ENCODE data around the gene TMEM120B.
"Not testable (repeated sequence)": the region's sequence is repeated elsewhere in the genome, so short reads cannot be mapped to it uniquely, and the experiment has no call there.

Gene TMEM120B

DNA sequence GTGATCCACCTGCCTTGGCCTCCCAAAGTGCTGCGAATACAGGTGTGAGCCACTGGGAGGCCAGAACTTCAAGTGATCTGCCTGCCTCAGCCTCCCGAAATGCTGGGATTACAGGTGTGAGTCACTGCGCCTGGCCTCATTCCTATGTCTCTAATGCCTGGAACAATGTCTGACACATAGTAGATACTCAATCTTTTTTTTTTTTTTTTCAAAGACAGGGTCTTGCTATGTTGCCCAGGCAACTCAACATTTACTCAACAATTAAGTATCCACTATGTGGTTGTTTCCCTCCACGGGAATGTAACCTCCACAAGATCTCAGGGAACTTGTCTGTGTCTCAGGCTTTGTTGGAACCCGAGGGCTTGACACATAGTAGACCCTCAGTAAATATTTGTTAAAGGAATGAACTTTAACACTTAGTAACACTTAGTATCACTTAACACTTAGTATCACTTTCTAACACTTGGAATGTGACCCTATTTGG lies 3.0 kb upstream of the TMEM120B start:
- DNase-seq = no peak

DNA sequence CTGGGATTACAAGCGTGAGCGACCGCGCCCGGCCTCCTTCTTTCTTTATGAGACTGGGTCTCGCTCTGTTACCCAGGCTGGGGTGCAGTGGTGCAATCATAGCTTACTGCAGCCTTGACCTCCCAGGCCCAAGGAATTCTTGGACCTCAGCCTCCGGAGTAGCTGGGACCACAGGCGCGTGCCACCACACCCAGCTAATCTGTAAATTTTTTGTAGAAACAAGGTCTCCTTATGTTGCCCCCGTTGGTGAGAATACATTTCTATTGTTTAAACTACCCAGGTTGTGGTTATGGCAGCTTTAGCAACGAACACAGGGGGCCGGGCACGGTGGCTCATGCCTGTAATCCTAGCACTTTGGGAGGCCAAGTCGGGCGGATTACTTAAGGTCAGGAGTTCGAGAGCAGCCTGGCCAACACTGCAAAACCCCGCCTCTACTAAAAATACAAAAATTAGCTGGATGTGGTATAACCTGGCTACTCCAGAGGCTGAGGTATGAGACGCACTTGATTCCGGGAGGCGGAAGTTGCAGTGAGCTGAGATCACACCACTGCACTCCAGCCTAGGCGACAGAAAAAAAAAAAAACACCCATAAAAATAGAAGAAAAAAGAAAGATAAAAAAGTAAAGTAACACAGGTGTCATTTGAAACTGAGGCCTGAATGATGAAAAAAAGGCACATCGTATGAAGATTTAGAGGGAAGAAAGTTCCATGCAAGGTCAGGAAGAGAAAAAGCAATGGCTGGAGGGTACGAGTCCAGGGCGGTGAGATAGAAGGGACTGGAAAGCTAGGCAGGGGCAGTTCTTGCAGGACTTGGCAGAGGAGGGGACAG lies 977 bp upstream of the TMEM120B start:
- DNase-seq = no peak

DNA sequence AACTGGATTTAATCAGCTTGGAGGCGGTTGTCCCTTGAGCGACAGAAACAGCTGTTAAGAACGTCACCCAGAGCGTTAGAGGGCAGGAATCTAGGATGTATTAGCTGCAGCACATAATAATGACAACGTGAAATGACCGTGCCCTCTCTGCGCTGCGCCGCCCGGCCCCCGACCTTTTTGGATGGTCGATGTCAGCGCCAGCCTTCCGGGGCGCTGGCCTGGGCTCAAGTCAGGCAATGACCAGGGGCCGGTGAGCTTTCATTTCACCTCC lies 427 bp upstream of the TMEM120B start:
- DNase-seq = peak; percentile 43

DNA sequence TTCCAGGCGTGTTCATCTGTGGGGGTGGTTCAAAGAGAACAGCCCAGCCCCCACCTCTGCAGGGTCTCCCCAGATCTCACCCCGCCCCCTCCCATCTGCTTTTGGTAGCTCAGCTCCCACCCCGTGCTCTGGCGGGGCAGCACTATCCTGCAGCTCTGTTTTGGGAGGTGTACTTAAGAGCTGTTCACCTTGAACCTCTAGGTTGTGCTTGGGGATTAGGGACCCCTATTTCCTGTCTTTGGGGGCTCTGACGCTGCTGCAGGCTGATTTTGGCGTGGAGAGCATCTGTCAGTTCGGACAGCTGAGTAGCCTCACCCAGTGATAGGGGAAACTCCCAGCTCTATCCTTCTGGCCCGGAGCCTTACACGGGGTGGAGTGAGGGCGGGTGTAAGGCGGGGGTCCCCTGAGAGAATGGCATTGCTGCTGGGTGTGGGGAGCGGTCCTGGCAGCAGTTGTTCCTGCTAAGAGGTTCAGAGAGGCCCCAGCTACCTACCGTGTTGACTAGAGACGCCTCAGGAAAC lies 765 bp downstream of the TMEM120B start:
- DNase-seq = no peak

DNA sequence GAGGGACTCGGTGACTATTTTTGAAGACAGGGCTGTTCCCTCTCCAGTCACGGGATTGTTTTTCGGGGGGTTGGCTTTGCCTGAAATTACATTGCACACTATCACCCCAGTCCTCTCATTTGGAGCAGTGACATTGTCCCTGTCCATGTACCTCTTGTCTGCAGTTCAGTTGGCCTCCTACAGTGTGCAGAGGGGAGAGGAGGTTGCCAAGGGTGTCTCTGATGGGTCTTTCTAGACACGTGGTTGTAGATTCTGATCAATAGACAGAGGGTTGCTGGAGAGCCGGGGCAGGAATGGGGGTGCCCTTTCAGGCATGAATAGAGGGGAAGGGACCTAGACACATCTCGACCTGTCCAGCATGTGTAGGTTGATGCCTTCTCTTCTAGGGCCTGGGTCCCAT lies 1.2 kb downstream of the TMEM120B start:
- peak; percentile 8 for DNase-seq

DNA sequence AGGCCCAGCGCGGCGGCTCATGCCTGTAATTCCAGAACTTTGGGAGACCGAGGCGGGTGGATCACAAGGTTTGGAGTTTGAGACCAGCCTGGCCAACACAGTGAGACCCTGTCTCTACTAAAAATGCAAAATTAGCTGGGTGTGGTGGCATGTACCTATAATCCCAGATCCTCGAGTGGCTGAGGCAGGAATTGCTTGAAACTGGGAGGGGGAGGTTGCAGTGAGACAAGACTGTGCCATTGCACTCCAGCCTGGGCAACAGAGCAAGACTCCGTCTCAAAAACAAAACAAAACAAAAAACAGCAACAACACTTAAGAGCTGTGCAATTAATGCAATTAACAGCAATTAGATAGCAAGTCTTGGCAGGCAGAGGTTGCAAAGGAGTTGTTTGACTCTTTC lies 2.5 kb downstream of the TMEM120B start:
- not testable (repeated sequence) for DNase-seq

DNA sequence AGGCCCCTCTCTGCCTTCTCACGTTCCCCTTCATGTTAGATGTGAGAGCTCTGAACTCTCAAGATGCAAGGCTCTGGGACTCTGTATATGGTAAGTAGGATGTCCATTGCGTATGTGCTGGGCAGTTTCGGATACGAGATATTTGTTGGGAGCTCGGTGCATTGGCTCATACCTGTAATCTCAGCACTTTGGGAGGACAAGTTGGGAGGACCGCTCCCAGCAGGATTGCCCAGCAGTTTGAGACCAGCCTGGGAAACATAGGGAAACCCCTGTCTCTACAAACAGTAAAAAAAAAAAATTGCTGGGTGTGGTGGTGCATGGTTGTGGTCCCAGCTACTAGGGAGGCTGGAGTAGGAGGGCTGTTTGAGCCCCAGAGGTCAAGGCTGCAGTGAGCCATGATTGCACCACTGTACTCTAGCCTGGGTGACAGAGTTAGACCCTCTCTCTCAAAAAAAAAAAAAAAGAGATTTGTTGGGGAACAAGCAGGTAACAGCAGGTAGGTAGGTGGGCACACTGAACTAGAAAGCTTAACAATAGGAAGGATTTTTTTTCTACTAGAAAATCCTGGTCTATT lies 3.4 kb downstream of the TMEM120B start:
- no peak for DNase-seq

DNA sequence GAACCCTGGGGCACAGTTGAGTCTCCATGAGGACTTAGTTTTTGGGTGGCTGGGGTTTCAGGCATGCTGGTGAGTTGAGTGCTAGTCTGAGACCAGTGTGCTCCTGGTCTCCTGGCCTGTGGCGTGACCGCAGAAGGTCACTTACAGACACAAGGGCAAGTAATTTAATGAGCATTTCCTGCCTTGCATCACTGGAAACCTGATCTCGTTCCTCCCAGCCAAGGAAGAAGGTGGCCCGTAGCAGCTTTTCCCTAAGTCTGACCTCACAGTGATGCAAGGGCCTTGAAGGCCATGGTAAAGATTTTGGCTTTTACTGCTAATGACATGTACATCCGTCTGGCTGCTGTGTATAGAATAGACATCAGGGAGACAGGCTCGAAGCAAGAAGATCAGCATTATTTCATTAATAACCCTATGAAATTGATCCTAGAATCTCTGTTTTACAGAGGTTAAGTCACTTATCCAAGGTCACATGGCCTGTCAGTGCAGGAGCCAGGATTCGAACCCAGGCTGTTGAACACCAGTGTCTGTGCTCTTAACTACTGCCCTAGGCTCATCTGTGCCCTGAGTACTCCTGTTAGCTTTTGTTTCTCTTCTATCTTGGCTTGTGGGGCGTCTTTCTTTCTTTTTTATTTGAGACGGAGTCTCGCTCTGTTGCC lies 4.6 kb downstream of the TMEM120B start:
- DNase-seq = no peak

DNA sequence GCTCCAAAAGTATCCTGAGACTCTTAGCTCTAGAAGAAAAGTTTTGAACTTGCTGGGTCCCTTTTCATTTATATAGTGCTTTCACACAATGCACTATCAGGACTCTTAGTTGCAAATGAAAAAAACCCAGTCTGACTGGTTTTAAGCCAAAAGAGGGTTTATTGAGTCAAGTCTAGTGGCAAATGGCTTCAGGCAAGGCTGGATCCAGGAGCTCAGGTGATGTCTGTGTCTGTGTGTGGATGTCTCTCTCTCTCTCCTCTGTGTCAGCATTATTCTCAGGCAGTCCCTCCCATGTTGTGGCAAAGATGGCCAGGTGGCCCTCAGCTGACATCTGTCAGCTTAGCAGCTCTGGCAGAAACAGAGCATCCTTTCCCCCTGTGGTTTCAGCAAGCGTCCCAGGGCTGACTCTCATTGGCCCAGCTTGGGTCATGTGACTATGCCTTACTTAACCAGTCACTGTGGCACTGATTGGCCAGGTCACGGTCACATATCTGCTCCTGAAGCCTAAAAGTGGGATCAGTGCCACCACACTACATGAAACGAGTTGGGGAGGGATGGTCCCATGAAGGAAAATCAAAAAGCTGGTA lies 6.2 kb downstream of the TMEM120B start:
- no peak for DNase-seq

DNA sequence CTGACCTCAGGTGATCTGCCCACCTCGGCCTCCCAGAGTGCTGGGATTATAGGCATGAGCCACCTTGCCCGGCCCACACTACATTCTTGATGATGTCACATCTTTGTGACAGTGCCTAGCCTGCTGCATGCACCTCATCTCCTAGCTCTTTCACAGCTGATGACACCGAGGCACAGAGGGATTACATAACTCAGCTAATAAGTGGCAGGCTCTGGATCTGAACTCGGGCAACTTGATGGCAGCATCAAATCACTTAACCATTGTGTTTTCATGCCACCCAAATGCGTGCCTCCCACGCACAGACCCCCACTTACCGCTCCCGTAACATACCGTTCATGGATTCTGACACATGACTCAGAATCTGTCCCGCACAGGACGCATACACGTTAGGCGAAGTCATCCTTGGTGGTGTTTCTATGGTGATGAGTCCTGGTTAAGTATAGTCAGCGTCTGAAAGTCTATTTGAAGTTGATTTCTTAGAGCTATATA lies 7.4 kb downstream of the TMEM120B start:
- no peak for DNase-seq

DNA sequence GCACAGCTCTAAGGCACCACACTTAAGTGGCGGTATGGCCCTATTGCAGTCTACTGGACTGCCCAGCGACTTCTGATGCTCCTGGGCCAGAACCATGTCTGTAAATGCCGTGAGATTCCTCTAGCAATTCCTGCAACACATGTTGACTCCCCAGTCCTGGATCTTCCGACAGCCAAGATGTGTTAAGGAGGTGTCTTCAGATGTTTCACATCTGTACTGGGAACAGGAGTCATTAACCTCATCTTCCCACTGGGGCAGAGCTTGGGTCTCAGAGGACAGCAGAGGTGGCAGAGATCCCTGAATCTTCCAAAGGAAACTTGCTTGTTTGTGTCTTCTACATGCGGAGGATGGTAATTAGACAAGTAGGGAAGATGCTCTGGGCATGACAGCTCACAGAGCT lies 8.2 kb downstream of the TMEM120B start:
- DNase-seq = no peak

DNA sequence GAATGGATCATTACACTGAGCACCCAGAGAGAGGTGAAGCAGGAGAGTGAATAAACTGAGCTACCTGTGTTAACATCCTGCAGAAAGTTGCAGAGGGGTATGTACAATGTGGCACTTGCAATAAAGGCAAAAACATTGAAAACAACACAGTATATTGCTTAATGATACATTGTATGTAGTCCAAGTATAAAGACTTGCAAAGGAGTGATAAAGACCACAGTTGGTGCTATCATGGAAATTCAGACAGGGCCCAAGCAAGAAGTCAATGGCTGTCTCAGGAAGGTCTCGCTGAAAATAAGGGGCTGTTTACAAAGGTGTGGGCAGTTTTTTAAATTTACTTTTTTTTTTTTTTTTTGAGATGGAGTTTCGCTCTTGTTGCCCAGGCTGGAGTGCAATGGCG lies 10.0 kb downstream of the TMEM120B start:
- no peak for DNase-seq

DNA sequence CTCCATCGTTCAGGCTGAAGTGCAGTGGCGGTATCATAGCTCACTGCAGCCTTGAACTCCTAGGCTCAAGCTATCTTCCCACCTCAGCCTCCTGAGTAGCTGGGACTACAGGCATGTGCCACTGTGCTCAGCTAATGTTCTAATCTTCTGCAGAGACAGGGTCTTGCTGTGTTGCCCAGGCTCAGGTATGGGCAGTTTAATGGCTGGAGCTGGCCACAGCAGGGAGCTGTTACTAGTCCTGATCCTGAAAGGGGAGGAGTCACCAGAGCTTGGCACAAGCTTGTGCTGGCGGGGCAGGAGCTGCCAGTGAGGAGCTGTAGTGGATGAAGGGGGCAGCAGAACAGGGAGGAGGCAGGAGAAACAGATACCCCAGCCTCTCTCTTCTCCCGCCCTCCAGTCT lies 10.6 kb downstream of the TMEM120B start:
- DNase-seq = no peak

DNA sequence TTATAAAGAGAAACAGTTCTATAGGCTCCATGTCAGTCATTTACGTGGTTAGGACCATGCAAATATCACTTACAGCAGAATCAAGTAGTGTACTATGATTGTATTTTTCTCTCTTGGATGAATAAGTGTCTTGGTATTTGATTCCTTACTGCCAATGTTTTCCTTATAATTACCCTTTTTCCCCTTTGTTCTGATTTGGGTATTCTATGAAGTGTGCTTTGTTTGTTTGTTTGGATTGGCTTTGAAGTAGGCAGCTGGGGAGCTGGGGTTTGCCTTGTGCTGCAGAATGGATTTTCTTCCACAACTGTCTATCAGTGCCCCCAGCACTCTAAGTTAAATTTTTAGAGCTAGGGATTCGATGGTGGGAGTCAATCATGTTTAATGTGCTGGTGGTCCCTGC lies 12.4 kb downstream of the TMEM120B start:
- no peak for DNase-seq

DNA sequence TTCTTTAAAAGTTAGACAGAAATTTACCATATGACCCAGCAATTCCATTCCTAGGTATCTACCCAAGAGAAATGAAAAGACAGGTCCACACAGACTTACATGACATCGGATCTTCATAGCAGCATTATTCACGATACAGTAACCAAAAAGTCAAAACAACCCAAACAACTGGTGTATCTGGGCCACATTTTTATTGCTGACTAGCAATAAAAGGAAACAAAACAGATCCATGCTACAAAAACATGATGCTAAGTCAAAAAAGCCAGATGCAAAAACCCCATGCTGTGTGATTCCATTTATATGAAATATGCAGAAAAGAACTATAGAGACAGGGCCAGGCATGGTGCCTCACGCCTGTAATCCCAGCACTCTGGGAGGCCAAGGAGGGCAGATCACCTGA lies 12.9 kb downstream of the TMEM120B start:
- DNase-seq = no peak

DNA sequence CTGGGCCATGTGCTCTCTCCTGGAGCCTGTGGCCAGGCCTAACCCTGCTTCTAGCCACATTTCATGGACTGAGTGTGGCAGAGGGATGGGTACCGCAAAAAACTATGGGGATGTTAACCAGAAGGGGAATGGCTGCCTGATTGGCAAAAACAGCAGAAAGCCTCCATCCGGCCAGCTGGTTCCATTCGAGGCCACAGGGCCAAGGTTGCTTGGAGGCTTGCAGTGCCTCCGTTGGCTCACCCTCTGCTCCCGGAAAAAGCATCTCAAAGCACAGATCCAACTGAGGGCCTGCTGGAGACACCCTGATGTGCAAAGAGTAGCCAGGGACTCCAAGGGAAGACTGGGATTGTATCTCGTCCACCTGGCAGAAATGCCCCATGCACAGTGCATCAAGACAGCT lies 16.5 kb downstream of the TMEM120B start:
- DNase-seq = no peak

DNA sequence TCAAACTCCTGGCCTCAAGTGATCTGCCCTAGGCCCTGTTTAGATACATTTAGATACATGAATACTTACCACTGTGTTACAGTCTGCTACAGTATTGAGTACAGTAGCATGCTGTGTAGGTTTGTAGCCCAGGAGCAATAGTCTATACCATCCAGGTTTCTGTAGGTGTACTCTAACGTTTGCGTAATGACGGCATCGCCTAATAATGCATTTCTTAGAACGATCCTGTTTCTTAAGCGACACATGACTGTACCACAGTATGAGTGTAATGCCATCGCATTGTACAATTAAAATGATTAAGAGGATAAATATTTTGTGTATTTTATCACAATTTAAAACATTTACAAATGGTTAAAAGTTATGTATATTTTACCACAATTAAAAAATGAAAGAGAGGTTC lies 18.9 kb downstream of the TMEM120B start:
- DNase-seq = no peak

DNA sequence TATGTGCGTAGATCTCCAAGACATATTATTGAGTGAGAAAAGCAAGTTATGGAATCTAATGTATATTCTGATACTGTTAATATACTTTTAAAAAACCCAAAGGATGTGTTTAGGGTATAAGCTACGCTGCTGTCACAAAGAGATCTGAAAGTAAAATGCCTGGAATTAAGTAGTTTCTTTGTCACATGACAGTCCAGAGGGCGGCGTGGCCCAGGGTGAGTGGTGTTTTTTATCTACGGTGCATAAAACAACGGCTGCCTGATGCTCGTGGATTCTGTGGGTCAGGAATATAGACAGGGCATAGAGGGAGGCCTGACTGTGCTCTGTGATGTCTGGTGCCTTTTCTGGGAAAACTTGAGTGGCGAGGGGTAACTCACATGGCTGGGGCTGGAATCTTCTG lies 21.3 kb downstream of the TMEM120B start:
- DNase-seq = no peak

DNA sequence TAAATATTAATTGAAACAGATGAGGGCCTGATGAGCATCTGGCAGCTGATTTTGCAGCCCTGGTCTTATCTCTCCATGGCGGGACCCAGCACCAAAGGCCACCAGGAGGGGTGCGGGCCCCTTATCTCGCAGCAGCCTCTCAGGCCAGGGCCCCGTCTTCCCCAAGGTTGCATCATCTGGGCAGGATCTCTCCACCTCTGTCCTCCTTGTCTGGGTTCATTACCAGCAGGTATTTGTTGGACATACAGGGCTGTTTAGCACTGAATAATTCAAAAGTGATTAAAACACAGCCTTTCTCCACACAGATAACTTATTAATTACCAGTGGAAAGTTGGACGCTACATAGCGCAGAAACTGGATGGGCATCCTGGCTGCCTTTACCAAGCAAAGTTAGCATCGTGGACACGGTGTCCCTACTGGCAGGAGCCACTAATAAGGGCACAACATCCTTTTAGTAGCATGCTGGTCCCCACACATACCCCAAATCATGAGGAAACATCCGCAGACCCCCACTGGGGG lies 25.8 kb downstream of the TMEM120B start:
- DNase-seq = no peak

DNA sequence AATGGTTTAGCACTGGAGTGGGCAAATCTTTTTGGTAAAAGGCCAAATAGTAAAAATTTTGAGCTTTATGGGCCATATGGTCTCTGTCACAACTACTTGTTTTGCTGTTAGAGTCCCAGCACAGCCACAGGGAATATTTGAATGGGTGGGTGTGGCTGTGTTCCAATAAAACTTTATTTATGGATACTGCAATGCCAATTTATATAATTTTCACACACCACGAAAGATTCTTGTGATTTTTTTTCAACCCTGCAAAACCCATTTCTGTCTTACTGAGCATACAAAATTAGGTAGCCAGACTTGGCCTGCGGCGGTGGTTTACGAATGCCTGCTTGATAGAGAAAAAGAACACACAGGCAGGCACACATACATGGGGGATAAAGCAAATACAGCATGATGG lies 28.3 kb downstream of the TMEM120B start:
- no peak for DNase-seq

DNA sequence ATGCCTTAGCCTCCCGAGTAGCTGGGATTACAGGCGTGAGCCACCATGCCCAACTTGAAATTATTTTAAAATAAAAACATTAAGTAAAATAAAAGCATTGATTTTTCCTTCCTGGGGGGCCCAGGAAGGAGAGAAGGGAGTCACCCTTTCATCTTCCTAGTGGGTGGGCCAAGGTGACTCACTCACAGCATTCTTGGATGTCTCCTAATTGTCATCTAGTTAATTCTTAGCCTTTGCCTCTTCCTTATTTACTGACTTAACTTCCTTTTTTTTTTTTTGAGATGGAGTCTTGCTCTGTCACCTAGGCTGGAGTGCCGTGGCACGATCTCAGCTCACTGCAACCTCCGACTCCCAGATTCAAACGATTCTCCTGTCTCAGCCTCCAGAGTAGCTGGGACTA lies 29.2 kb downstream of the TMEM120B start:
- DNase-seq = peak; percentile 41

DNA sequence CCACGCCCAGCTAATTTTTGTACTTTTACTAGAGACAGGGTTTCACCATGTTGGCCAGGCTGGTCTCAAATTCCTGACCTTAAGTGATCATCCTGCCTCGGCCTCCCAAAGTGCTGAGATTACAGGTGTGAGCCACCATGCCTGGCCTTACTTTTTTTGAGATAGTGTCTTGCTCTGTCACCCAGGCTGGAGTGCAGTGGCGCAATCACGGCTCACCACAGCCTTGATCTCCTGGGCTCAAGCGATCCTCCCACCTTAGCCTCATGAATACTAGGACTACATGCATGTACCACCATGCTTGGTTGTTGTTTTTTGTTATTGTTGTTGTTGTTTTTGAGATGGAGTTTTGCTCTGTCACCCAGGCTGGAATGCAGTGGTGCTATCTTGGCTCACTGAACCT lies 33.0 kb downstream of the TMEM120B start:
- DNase-seq = not testable (repeated sequence)

DNA sequence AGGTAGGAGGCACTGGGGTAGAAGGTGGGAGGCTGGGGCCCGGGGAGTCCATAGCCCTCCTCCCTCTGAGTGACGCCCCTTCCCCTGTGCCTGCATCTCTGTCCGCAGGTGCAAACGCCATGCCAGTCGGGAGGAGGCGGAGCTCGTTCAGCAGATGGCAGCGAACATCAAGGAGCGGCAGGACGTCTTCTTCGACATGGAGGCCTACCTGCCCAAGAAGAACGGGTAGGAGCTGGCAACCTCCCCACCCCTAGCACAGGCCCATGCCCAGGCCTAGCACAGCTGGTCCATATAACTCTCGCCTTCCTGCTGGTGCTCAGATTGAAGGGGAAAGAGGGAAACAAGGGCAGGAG lies 35.6 kb downstream of the TMEM120B start:
- no peak for DNase-seq
